A673 (cell line): ENCODE data around the gene LANCL2. TPM values are rescaled to one million over a fixed set of nuclear protein-coding genes. Genes with fewer than 3 reads are reported as not detected.

ENCODE experiments used
- BruUV-seq: library from RNA; stranded (reverse); fragments of 400-500 nt; replicated peaks from 2 replicates; lab custom pipeline; 2021; lab: Mats Ljungman, UMichigan
- CTCF ChIA-PET: fragments of 300-600 bp; sonication (Branson Sonifier 250); formaldehyde crosslinking; loops from one replicate; lab custom pipeline; 2022; ENCODE audit warnings: antibody characterized with exemption; lab: Charles Lee
- POLR2A ChIA-PET: fragments of 300-600 bp; sonication (Branson Sonifier 250); formaldehyde crosslinking; loops from one replicate; lab custom pipeline; 2022; ENCODE audit warnings: antibody characterized with exemption; ENCODE audit not compliant: low non-redundant PET; lab: Charles Lee
- DNase-seq: peaks from one replicate; pipeline ENCODE4 v3.0.0-alpha.2; 2015; ENCODE audit warnings: low spot score
- H3K27ac ChIP-seq: fragments of 200-600 bp; sonication (generic); 2 replicates; pipeline ENCODE4 v1.5.1; 2016; ENCODE audit warnings: mixed run types, low read depth, mild to moderate bottlenecking, mixed read lengths, antibody characterized with exemption, low read length; ENCODE audit not compliant: poor library complexity, severe bottlenecking
- H3K27me3 ChIP-seq: fragments of 200-600 bp; sonication (generic); replicated peaks from 2 replicates; pipeline ENCODE4 v1.6.1; 2017; ENCODE audit warnings: mixed run types, low read depth, mild to moderate bottlenecking, mixed read lengths, antibody characterized with exemption, low read length; ENCODE audit not compliant: insufficient read depth, poor library complexity
- H3K36me3 ChIP-seq: fragments of 200-600 bp; sonication (generic); 2 replicates; pipeline ENCODE4 v1.6.1; 2016; ENCODE audit warnings: mixed run types, mild to moderate bottlenecking, mixed read lengths, antibody characterized with exemption, low read length; ENCODE audit not compliant: insufficient read depth, poor library complexity, severe bottlenecking
- H3K4me1 ChIP-seq: fragments of 200-600 bp; sonication (generic); 2 replicates; pipeline ENCODE4 v1.6.1; 2017; ENCODE audit warnings: mixed run types, mild to moderate bottlenecking, mixed read lengths, antibody characterized with exemption, low read length; ENCODE audit not compliant: insufficient read depth, poor library complexity, severe bottlenecking
- H3K4me3 ChIP-seq: fragments of 200-600 bp; sonication (generic); 2 replicates; pipeline ENCODE4 v1.5.1; 2016; ENCODE audit warnings: low read depth, mixed run types, mild to moderate bottlenecking, mixed read lengths, low read length; ENCODE audit not compliant: poor library complexity, severe bottlenecking
- H3K9me3 ChIP-seq: fragments of 200-600 bp; sonication (generic); 2 replicates; pipeline ENCODE4 v1.6.1; 2016; ENCODE audit warnings: mixed run types, low read depth, mild to moderate bottlenecking, mixed read lengths, antibody characterized with exemption, low read length; ENCODE audit not compliant: poor library complexity, severe bottlenecking
- EZH2 ChIP-seq: fragments of 200-600 bp; sonication (generic); IDR thresholded peaks from 2 replicates; pipeline ENCODE4 v1.6.1; 2017; ENCODE audit warnings: borderline replicate concordance, low read depth, mild to moderate bottlenecking, mixed read lengths, antibody characterized with exemption, low read length; ENCODE audit not compliant: poor library complexity, severe bottlenecking
- intact Hi-C: fragments of 100-400 bp; cut with micrococcal nuclease; formaldehyde crosslinking; loops from one replicate; pipeline ENCODE4 v1.10.0; 2022; ENCODE audit not compliant: unreplicated experiment
- total RNA-seq: library from RNA; stranded (reverse); gene quantifications from 2 replicates; pipeline ENCODE4 v1.2.3, GENCODE V29; 2021
- TF ChIP-seq, protein P1 (sequence below): fragments of 300-800, 200-600 bp; sonication (generic); conservative IDR thresholded peaks from 2 replicates; pipeline ENCODE4 v1.5.1; 2017; ENCODE audit warnings: low read depth, mild to moderate bottlenecking, antibody characterized with exemption, low read length, moderate library complexity, mixed read lengths

Gene LANCL2
- total RNA-seq, 1 experiment from 2014 or later, result 21.3 TPM

DNA sequence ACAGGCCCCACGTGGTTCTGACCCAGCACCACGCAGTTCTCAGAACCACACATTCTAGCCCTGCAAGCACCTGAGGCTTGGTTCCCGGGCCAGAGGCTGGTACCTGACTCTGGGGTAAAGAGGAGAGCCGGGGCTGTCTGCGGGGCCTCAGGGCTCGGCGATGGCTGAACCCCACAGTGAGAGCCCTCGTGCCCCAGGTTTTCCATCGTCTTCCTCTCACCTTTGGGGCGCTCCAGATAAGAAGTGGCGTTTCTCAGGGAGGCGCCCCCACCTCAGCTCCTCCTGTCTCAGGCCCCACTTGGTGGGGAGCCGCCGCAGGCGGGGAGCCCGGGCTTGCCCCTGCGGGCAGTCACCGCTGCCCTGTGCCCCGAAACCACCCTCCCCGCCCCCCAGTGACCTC lies 2.2 kb upstream of the LANCL2 start:
- TF ChIP-seq, protein P1, sequence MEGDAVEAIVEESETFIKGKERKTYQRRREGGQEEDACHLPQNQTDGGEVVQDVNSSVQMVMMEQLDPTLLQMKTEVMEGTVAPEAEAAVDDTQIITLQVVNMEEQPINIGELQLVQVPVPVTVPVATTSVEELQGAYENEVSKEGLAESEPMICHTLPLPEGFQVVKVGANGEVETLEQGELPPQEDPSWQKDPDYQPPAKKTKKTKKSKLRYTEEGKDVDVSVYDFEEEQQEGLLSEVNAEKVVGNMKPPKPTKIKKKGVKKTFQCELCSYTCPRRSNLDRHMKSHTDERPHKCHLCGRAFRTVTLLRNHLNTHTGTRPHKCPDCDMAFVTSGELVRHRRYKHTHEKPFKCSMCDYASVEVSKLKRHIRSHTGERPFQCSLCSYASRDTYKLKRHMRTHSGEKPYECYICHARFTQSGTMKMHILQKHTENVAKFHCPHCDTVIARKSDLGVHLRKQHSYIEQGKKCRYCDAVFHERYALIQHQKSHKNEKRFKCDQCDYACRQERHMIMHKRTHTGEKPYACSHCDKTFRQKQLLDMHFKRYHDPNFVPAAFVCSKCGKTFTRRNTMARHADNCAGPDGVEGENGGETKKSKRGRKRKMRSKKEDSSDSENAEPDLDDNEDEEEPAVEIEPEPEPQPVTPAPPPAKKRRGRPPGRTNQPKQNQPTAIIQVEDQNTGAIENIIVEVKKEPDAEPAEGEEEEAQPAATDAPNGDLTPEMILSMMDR, result no peak
- TF ChIP-seq EZH2, result no peak
- Histone ChIP-seq H3K4me1 (peaks cover 6% of the 10 kb centered on the region), H3K27me3 (no peaks in the 10 kb centered on the region), H3K27ac (no peak overlapping the region), H3K4me3 (no peak overlapping the region), H3K36me3 (no peaks in the 10 kb centered on the region), H3K9me3 (no peaks in the 10 kb centered on the region)
- DNase-seq, result no peak
- intact Hi-C loops, result no loop called here
- BruUV-seq, result no TSS peak
- ChIA-PET POLR2A (no interaction called here), CTCF (no interaction called here)

DNA sequence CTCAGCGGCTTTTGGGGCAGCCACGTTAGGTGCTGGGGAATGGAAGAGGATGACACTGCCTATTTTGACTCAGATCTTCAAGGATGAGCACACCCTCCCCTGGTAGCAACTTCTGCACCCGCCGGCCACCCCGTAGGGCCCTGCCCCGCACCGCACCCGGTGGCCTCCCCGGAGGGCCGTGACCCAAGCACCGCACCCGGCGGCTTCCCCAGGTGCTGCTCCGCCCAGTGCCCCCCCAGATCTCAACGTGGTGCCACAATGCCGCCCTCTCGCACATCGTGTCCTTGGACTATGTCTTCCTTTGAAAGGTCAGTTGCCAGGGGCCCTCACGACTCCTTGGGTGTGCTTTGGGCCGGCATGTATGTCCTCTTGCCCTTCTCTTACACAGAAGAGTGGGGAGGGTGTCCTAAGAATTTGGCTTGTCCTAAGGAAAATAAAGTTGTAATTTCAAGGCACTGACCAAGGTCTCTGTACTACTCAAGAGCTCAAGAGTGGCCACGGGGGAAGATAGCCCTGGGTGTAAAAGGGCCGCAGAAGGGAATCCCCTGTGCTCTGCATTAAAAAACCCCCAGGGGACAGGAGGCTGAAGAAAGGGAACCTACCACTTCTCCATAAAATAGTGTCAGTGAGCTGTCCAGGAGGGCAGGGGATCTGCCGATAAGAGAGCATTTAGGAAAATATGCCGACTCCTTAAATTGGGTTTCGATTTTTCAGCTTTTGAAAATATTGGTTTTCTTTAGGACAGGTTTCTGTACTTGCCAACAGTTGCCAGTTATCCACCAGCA lies 1.6 kb upstream of the LANCL2 start:
- no peak for DNase-seq
- CTCF ChIA-PET, result no interaction called here
- intact Hi-C loops, result no loop called here
- no peak overlapping the region for H3K4me3 ChIP-seq
- TF ChIP-seq, protein P1, result no peak
- no peak for TF ChIP-seq EZH2
- H3K27me3 ChIP-seq, result no peaks in the 10 kb centered on the region
- H3K9me3 ChIP-seq, result no peaks in the 10 kb centered on the region
- H3K4me1 ChIP-seq, result peaks cover 6% of the 10 kb centered on the region
- H3K27ac ChIP-seq, result no peak overlapping the region
- POLR2A ChIA-PET, result no interaction called here
- H3K36me3 ChIP-seq, result no peaks in the 10 kb centered on the region
- no TSS peak for BruUV-seq

DNA sequence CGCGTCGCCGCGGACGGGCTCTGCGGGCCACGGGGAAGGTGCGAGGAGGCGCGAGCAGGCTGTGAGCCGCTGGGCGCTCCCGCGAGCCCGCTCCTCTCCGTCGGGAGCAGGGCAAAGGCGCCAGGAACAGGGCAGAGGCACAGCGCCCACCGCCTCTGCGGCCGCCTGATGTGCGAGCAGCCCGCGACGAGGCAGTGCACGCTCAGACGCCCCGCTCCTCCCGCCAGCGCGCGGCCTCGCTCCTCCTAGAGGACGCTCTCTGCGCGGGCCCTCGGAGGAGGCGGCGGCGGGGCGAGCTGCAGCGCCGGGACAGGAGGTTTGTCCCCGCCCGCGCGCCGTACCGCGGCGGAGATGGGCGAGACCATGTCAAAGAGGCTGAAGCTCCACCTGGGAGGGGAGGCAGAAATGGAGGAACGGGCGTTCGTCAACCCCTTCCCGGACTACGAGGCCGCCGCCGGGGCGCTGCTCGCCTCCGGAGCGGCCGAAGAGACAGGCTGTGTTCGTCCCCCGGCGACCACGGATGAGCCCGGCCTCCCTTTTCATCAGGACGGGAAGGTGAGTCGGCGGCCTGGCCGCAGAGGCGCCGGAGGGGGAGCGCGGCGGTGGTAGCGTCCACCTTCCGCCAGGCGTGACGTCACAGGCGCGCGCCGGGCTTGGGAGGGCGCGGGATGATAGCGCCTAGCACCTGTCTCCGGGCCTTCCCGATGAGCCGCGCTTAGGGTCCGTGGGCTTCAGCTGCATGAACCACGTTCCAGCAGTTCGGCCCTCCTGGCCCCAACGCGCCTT lies 731 bp downstream of the LANCL2 start:
- BruUV-seq, result no TSS peak
- peak overlapping the region; percentile 77 for H3K4me3 ChIP-seq
- H3K4me1 ChIP-seq, result peaks cover 6% of the 10 kb centered on the region
- no peaks in the 10 kb centered on the region for H3K36me3 ChIP-seq
- H3K9me3 ChIP-seq, result no peaks in the 10 kb centered on the region
- TF ChIP-seq EZH2, result no peak
- TF ChIP-seq, protein P1, result peak; percentile 30
- H3K27ac ChIP-seq, result peak overlapping the region; percentile 100
- peak; percentile 97 for DNase-seq
- no peaks in the 10 kb centered on the region for H3K27me3 ChIP-seq
- CTCF ChIA-PET, result interaction anchor here (0.6 to 1.0 kb wide), 2 partner anchors 110 to 172 kb away, joined by 3 read pairs; no protein-coding TSS in a partner anchor
- intact Hi-C loops, result no loop called here
- POLR2A ChIA-PET, result no interaction called here
